ENCODE data around the gene POLR3H.

Gene POLR3H

GRCh38 chr22:41485033-41485432, 59.2 kb downstream of the POLR3H start:
- H3K36me3 ChIP-seq (ENCODE audit: control insufficient read depth, low read length), result peaks cover 28% of the 10 kb centered on the region
- no peaks in the 10 kb centered on the region for H3K27me3 ChIP-seq (ENCODE audit: control insufficient read depth, low read length)
- no peaks in the 10 kb centered on the region for H3K9me2 ChIP-seq (replicated peaks; ENCODE audit: control insufficient read depth, low read length)
- H4K20me1 ChIP-seq (ENCODE audit: control insufficient read depth, insufficient read depth, low read depth, low read length), result peaks cover 8% of the 10 kb centered on the region
- peaks cover 95% of the 10 kb centered on the region for H3K79me2 ChIP-seq (ENCODE audit: control insufficient read depth, low read length)
- H3K27ac ChIP-seq (ENCODE audit: low read depth, low read length), result no peak overlapping the region
- no peaks in the 10 kb centered on the region for H3F3A ChIP-seq (ENCODE audit: control insufficient read depth, insufficient read depth)
- no peaks in the 10 kb centered on the region for H3K9me3 ChIP-seq (ENCODE audit: control insufficient read depth, insufficient read depth, low read length)
- H3K4me3 ChIP-seq (ENCODE audit: low read length), result no peak overlapping the region
- TF ChIP-seq, protein P1, sequence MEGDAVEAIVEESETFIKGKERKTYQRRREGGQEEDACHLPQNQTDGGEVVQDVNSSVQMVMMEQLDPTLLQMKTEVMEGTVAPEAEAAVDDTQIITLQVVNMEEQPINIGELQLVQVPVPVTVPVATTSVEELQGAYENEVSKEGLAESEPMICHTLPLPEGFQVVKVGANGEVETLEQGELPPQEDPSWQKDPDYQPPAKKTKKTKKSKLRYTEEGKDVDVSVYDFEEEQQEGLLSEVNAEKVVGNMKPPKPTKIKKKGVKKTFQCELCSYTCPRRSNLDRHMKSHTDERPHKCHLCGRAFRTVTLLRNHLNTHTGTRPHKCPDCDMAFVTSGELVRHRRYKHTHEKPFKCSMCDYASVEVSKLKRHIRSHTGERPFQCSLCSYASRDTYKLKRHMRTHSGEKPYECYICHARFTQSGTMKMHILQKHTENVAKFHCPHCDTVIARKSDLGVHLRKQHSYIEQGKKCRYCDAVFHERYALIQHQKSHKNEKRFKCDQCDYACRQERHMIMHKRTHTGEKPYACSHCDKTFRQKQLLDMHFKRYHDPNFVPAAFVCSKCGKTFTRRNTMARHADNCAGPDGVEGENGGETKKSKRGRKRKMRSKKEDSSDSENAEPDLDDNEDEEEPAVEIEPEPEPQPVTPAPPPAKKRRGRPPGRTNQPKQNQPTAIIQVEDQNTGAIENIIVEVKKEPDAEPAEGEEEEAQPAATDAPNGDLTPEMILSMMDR (IDR thresholded peaks at IDR 0.05; ENCODE audit: low read depth, low read length, poor library complexity, severe bottlenecking), result no peak
- no peak for TF ChIP-seq EZH2phosphoT487 (IDR thresholded peaks at IDR 0.05; ENCODE audit: borderline replicate concordance, low read length)
- peaks cover 28% of the 10 kb centered on the region for H3K4me1 ChIP-seq (ENCODE audit: control insufficient read depth, low read length)
- H3K4me2 ChIP-seq (ENCODE audit: low read length), result no peak overlapping the region

DNA sequence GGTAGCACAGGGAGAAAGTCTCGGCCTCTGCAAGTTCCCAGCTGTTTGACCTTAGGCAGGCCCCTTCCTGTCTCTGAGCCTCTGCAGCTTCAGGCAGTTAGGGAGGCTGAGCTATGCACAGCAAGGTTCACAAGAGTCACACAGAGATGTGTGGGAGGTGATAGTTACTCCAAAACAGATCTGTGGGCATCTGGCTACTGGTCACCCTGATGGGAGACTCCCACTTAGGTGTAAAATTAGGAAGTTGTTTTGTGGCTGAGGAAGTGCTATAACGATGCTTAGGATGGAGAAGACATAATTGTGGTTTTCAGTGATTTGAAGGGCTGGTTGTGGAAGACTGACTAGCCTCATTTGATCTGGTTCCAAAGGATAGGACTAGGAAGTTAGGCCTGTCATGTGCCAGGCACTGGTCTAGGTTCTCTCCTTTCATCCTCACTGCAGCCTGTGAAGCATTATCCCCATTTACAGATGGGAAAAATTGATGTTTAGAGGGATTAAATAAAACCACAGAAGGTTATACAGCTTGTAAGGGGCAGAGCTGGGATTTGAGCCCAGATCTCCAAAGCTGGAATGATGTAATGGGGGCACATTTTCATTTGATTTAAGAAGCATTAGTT, 61.8 kb downstream of the POLR3H start:
- no peaks in the 10 kb centered on the region for H3K9me2 ChIP-seq (replicated peaks; ENCODE audit: control insufficient read depth, low read length)
- H3K4me2 ChIP-seq (ENCODE audit: low read length), result peak overlapping the region; percentile 39
- no peaks in the 10 kb centered on the region for H3K9me3 ChIP-seq (ENCODE audit: control insufficient read depth, insufficient read depth, low read length)
- H3K27ac ChIP-seq (ENCODE audit: low read depth, low read length), result no peak overlapping the region
- TF ChIP-seq EZH2phosphoT487 (IDR thresholded peaks at IDR 0.05; ENCODE audit: borderline replicate concordance, low read length), result no peak
- TF ChIP-seq, protein P1 (IDR thresholded peaks at IDR 0.05; ENCODE audit: low read depth, low read length, poor library complexity, severe bottlenecking), result no peak
- H3K36me3 ChIP-seq (ENCODE audit: control insufficient read depth, low read length), result peaks cover 42% of the 10 kb centered on the region
- no peak overlapping the region for H3K4me3 ChIP-seq (ENCODE audit: low read length)
- peaks cover 95% of the 10 kb centered on the region for H3K79me2 ChIP-seq (ENCODE audit: control insufficient read depth, low read length)
- peaks cover 3% of the 10 kb centered on the region for H3F3A ChIP-seq (ENCODE audit: control insufficient read depth, insufficient read depth)
- peaks cover 54% of the 10 kb centered on the region for H3K4me1 ChIP-seq (ENCODE audit: control insufficient read depth, low read length)
- peaks cover 18% of the 10 kb centered on the region; the same call in 1 of the 2 replicates for H4K20me1 ChIP-seq (ENCODE audit: control insufficient read depth, insufficient read depth, low read depth, low read length)
- H3K27me3 ChIP-seq (ENCODE audit: control insufficient read depth, low read length), result no peaks in the 10 kb centered on the region

DNA sequence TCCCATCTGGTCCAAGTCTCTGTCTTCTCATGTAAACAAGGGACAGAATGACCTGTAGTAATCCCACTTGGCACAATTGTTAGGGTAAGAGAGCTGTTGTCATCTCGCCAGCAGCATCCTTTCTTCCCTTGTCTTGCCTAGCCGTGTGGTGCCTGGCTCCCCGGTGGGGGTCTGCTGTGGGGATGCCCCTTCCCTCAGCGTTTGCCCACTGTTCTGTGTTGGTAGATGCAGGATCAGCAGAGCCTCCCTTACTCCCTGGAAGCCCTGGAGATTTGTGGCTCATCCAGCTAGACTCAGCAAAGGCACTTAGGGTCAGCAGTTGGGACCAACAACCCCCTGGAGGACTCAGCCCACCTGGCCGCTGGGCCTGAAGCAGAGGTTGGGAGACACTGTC, 62.3 kb downstream of the POLR3H start:
- Histone ChIP-seq H3K9me3 (ENCODE audit: control insufficient read depth, insufficient read depth, low read length) (no peaks in the 10 kb centered on the region), H3K27me3 (ENCODE audit: control insufficient read depth, low read length) (no peaks in the 10 kb centered on the region), H3K36me3 (ENCODE audit: control insufficient read depth, low read length) (peaks cover 44% of the 10 kb centered on the region), H3K4me3 (ENCODE audit: low read length) (no peak overlapping the region), H3K27ac (ENCODE audit: low read depth, low read length) (no peak overlapping the region), H3K79me2 (ENCODE audit: control insufficient read depth, low read length) (peaks cover 93% of the 10 kb centered on the region), H3K9me2 (replicated peaks; ENCODE audit: control insufficient read depth, low read length) (no peaks in the 10 kb centered on the region), H4K20me1 (ENCODE audit: control insufficient read depth, insufficient read depth, low read depth, low read length) (peaks cover 18% of the 10 kb centered on the region; the same call in 1 of the 2 replicates), H3K4me2 (ENCODE audit: low read length) (peak overlapping the region; percentile 39), H3F3A (ENCODE audit: control insufficient read depth, insufficient read depth) (peaks cover 3% of the 10 kb centered on the region), H3K4me1 (ENCODE audit: control insufficient read depth, low read length) (peaks cover 57% of the 10 kb centered on the region)
- TF ChIP-seq EZH2phosphoT487 (IDR thresholded peaks at IDR 0.05; ENCODE audit: borderline replicate concordance, low read length), result no peak
- TF ChIP-seq, protein P1 (IDR thresholded peaks at IDR 0.05; ENCODE audit: low read depth, low read length, poor library complexity, severe bottlenecking), result no peak
